ENCODE data around the gene SCAPER.

SCAPER gene

DNA sequence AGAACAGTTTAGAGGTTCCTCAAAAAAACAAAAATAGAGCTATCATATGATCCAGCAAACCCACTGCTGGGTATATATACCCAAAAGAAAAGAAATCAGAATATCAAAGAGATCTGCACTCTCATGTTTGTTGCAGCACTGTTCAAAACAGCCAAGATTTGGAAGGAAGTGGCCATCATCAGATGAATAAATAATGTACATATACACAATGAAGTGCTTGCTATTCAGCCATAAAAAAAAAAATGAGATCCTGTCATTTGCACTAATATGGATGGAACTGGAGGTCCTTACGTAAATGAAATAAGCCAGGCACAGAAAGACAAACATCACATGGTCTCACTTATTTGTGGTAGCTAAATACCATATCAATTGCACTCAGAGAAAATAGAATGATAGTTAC, 58.4 kb downstream of the SCAPER start:
- no peak for DNase-seq

DNA sequence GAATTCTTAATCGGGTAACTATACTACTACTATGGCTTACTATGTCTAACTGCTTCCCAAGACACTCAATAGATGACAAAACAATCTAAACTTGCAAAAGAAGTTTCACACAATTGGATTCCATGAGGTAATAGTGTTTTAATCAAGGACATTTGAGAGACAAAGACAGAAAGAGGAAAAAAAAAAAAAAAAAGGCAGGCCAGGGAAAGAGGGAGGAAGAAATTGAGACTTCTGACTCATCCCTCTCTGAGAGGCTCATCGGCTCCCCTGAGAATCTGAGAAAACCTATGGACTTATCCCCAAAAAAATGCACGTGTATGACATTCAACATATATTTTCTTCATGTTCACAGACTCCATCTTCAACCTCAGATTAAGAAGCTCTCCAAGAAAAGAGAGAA, 61.0 kb downstream of the SCAPER start:
- no peak for DNase-seq

DNA sequence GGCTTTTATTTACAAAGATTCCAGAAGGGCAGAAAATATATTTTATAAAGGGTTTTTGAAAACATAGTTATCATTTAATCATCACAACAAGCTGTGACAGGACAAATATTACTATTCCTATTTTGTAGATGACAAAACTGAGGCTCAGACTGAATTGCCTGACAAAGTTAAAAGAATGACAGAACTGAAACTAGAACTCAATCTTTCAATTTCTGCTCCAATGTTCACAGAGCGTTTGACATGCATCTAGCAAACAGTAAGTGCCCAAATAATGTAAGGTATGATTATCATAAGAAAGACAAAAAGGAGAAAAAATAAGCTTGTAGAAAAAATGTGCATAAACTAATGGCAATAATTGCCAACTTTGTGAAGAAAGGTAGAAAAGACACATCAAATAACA, 61.9 kb downstream of the SCAPER start:
- no peak for DNase-seq

DNA sequence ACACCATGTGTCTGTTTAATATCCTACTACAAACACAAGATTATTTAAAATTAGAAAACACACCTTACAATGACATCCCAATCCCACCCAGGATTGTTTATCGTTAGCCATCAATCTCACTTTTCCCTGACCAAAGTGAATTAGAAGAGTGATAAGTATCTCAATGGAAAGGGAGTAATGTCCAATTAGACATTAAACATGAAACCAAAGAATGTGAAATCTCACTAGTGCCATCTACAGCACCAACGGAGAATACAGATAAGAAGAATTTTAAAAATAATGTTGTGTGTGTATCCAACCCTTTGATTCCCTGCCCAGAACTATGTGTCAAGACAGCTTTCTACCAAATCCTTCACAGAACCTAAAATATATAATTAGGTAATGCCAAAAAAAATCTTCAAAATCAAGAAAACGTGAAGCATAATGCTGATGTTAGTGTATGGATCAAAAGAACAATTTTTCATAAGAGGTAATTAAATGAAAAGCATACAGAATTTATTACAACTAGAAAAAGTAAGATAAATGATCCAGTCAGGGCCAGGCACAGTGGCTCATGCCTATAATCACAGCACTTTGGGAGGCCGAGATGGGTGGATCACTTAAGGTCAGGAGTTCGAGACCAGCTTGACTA, 64.2 kb downstream of the SCAPER start:
- DNase-seq = peak in 1 of 5 experiments; percentile 37

DNA sequence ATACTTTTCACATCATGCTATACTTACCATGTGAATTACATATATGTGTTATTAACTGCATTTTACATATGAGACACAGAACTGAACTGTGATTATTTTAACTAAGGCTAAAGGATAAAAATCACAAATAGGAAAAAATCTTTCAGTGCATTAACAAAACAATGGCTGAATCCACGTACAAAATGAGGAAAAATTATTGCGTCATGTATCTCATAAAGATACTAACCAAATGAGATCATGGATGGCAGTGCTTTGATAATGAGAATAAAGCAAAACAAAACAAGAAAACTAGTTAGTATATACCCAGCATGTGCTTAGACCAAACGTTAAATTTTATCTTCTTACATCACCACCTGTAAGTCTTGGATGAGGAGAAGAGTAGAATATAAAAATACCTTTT, 66.0 kb downstream of the SCAPER start:
- no peak for DNase-seq

DNA sequence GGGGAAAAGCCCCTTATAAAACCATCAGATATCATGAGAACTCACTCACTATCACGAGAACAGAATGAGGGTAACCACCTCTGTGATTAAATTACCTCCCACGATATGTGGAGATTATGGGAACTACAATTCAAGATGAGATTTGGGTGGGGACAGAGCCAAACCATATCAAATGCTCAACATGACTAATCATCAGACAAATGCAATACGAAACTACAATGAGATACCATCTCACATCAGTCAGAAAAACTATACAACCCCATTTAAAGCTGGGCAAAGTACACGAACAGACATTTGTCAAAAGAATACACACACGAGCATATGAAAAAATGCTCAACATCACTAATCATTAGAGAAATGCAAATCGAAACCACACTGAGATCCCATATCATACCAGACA, 67.7 kb downstream of the SCAPER start:
- DNase-seq = peak in 1 of 5 experiments; percentile 61

DNA sequence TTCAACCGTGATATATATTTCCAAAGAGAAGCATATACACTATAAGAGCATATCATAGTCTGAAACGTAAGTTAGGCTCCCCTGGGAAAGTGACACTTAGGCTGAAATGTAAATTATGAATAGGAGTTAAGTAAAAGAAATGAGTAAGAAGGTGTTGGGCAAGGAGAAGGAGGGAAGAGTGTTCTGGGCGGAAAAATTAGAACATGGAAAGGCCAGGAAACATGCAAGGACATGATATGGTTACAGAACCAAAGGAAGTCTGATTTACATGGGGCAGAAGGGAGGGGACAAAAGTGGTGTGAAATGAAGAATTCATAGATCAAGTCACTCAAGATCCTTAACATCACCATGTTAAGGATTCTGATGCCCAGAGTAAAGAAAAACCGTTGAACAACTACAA, 75.2 kb downstream of the SCAPER start:
- no peak for DNase-seq

DNA sequence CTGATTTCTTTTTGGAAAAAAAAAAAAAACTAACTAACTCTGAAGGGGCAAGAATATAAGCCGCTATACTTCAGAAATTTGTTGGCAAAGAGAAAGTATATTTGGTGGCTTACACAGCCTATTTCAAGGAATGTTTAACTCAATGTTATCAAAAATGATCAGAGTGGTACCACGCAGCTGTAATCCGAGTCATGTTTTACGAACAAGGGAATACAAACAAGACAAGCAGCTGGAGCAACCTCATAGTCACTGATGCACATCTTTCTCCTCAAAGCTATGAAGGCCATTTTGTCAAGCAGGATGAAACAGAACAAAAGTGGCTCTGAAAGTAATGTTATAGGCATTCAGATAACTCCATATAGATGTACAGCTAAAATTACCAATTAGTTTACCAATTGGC, 81.2 kb downstream of the SCAPER start:
- no peak for DNase-seq

DNA sequence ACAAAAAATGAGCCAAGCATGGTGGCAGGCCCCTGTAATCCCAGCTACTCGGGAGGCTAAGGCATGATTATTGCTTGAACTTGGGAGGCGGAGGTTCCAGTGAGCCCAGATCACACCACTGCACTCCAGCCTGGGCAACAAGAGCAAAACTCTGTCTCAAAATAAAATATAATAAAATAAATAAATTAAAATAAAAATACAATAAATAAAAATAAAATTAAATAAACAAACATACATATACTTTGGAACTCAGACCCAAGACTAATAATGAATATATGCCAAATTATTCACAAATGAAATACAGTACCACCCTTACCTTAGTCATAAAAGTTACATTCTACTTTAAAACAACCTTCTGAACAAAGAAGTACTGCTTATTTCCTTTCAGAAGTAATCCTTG, 81.8 kb downstream of the SCAPER start:
- no peak for DNase-seq

DNA sequence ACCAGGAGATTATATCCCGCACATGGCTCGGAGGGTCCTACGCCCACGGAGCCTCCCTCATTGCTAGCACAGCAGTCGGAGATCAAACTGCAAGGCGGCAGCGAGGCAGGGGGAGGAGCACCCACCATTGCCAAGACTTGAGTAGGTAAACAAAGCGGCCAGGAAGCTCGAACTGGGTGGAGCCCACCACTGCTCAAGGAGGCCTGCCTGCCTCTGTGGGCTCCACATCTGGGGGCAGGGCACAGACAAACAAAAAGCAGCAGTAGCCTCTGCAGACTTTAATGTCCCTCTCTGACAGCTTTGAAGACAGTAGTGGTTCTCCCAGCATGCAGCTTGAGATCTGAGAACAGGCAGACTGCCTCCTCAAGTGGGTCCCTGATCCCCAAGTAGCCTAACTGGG, 86.2 kb downstream of the SCAPER start:
- DNase-seq = peak in 1 of 5 experiments; percentile 72

DNA sequence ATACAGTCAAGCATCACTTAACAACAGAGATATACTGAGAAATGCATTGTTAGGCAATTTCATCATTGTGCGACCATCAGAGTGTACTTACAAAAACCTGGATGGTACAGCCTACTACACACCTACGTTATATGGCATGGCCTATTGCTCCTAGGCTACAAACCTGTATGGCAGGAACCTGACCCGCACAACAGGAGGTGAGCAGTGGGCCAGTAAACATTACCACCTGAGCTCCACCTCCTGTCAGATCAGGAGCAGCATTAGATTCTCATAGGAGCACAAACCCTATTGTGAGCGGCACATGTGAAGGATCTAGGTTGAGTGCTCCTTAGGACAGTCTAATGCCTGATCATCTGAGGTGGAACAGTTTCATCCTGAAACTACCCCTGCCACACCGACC, 89.7 kb downstream of the SCAPER start:
- no peak for DNase-seq

DNA sequence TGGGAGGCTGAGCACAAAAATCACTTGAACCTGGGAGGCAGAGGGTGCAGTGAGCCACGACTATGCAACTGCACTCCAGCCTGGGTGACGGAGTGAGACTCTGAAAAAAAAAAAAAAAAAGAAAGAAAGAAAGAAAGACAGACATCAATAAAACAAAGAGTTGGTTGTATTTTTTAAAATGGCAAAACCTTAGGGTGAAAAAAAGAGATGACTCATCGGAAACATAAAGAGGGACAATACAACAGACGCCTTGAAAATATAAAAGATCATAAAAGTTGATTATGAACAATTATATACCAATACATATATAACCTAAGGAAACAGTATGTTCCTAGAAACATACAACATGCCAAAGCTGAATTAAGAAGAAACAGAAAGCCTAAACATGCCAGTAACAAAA, 92.8 kb downstream of the SCAPER start:
- no peak for DNase-seq

DNA sequence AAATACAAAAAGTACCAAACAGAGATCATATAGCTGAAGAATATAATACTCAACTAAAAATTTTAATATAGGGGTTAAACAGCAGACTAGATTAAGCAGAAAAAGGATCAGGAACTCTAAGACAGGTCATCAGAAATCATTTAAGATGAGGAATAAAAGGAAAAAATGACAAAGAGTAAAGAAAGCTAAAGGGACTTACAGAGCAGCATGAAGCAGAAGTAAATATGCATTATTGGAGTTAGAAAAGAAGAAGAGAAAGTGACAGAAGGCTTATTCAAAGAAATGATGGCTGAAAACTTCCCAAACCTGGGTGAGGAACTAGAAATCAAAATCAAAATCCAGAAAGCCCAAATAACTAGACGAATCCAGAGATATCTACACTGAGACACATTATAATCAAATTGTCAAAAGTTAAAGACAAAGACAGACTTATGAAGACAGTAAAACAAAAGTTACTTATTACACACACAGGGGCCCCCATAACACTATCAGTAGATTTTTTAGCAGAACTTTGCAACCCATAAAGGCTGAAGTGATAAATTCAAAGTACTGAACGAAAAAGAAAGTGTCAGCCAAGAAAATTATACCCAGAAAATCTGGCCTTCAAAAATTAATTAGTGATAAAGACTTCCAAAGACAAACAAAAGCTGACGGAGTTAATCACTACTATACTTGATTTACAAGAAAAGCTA, 95.6 kb downstream of the SCAPER start:
- DNase-seq = no peak

DNA sequence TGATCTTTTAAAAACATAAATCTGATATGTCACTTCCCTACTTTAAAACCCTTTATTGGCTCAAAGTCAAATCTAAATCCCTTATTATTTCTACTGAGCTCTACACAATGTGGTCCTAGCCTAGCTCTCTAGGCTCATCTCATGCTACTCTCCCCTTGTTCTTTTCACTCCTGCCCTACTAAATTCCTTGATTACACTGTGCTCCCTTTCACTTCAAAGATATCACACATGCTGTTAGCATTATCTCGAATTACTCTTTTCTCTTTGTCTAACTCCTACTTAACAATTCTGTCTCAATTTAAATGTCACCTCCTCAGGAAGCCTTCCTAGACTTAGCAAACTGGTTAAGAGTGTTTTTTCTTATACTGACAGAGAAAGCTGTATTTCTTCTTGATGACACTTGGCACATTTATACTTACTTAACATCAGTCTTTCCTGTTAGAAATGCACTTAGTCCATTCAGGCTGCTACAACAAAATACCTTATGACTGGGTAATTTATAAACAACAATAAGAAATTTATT, 102.0 kb downstream of the SCAPER start:
- DNase-seq = no peak

DNA sequence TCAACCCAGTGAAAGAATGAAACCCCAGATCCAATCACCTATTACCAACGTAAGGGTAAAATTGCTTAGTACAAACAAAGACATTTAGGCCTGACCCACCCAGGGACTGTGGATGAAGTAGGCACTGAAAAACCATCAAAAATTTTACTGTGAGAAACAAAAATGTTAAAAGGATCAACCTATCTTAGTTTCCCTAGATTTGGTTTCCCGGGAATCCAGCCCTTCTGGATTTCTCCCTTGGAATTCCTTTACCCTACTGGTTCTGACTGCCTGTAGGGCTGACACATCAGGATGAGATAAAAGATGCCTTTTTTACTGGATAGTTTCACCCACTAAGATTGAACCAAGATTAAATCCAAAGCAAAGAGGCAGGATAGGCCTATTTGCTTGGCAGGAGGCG, 102.7 kb downstream of the SCAPER start:
- no peak for DNase-seq

DNA sequence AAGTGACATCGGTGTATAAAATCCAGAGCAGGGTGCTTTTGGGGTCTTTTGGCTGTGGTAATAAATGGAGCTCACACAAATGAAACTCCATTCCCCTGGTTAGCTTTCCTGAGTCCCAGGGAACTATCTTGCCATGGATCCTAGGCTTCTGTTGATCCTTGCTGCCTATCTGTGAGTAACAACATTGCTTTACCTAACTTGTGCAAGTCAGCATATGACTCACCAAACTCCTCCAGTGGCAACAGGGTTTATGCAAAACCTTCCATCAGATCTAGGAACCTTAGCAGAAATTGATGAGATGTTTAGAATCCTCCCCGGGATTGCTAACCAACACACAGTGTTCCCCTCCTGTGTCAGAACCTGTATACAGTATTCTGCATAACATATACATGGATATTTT, 105.4 kb downstream of the SCAPER start:
- DNase-seq = no peak

DNA sequence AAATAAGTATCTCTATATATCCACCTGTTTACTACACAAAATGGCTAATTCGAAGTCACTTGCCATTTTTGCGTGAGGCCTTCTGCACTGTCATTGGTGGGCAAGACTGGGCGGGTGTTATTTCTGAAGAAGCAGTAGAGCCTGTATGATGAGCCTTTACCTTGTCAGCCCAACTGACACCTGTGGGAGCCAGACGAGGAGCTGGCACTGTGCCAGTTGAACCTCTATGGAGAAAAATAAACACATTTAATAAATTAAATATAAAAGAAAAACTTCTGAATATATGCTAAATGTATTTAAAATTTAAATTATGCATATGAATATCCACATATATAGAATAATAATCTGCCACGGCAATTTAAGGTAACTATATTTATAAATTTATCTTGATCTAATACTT, 109.9 kb downstream of the SCAPER start:
- no peak for DNase-seq

DNA sequence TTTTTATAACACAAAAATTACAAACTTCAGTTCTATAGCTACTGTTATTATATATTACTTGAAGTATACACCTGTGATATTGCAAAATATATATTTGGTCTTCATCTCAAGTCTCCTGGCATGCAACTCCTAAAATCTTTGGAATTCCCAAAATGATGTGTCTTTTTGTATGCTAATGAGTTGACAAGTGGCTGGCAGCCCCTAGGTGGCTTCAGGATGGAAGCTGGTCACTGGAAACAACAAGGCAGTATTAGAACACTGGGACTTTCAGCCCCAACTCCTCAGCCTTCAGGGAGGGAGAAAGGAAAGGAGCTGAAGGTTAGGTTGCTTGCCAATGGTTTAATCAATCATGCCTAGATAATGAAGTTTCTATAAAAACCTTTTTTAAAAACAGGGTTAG, 112.0 kb downstream of the SCAPER start:
- DNase-seq = no peak

DNA sequence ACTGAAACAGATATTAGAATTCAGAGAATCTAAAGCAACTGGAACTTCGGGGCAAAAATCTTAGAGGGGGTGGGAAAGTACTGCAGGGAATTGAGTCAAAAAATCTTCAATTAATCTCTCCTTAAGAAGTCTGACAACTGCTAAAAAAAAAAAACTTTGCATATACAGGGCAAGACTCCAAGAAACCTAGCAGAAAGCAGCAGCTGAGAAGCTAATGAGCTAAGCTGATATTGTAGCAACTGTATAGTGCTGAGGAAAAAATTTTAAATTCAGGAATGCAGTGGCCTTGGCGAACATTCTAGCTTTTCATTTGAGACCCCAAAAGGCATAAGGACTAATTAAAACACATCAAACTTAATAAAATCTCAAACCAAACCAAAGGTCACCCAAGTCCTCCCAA, 113.6 kb downstream of the SCAPER start:
- DNase-seq = no peak

DNA sequence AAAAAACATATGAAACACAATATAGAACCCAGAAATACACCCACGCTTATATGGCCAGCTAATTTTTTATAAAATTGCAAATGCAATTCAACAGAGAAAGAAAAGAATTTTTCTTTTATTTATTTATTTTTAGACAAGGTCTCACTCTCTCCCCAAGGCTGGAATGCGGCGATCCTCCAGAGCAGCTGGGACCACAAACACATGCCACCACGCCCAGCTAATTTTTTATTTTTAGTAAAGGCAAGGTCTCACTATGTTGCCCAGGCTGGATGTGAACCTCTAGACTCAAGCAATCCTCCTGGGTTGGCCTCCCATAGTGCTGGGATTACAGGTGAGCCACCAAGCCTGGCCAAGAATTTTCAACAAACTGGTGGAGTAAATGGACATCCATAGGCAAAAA, 117.9 kb downstream of the SCAPER start:
- DNase-seq = no peak

DNA sequence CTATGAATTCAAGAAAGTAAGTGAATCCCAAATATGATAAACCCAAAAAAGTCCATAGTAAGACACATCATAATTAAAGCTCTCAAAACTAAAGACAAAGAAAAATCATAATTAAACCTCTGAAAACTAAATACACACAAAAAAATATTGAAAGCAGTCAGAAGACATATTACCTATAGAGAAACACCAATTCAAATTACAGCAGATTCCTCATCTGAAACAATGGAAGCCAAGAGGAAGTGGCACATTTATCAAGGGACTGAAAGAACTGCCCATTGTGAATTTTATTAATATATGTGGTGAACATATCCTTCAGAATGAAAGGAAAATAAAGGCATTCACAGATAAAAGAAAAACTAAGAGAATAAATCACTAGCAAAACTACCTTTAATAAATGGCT, 128.2 kb downstream of the SCAPER start:
- DNase-seq = no peak

DNA sequence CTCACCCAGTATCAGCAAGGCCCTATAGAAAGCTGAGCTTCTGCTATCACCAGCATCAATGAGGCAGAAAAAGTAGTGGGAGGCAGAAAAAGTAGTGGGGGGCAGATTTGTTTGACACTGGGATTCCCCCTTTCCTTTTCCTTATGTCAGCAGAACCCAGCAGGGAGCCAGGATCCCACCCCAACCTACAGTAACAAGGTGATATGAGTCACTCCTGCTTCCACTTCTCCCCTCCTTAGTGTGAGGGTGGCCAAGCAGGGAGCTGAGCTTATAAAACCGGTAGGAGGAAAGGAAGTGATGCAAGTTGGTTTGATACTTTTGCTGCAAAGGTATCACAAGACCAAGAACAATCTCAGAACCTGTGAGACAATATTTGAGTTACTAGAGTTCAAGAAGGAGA, 128.7 kb downstream of the SCAPER start:
- DNase-seq = no peak

DNA sequence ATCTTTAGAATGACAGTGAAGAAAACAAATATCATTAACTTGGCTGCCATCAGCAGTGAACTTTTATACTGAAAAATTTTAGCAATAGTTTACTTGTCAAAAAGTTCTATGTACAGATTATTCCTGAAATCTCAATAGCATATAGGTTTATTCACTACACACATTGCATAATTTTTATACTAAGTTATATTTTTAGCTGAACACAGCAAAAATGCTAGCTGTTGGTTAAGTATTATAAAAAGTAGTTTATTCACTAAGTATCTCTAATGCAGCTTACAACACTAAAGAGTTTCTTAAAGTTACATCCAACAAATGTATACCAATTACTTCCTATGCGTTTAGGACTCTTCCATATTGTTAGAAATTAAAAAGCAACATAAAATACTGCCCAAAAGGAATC, 131.9 kb downstream of the SCAPER start:
- DNase-seq = no peak

DNA sequence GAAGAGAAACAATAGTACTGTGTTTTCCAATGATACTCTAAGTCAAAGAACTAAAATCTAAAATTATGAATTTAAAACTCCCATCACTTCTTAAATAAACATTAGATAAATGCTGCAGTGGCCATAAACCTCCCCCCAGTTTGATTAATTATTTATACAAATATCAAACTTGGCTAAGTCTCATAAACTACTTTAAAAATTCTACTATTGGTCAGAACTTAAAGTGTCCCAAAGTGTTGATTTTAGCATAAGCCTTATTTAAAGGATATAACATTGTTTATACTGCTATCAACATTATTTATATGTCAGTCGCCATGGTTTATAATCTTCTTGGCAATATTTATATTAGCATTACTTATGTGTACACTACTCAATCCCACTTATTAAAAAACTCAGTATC, 132.4 kb downstream of the SCAPER start:
- DNase-seq = no peak

DNA sequence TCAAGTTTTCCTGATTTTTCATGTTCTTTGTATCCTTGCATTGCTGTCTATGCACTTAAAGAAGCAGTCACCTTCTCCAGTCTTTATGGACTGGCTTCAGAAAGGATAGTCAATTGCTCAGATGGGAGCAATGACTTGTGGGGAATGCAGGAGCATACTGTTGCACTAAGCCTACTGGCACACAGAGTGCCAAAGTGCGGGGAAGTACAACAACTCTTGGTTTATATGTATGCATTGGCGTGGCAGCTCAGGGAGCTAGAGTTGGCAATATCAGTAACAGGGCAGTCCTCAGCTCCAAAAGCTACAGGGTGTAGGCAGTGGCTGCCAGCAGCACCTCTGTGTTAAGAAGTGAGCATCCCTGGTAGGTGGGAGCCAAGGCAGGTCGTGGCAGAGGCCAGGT, 141.1 kb downstream of the SCAPER start:
- no peak for DNase-seq
